Measurements from ENCODE around the gene CSRP3.

The CSRP3 gene

DNA sequence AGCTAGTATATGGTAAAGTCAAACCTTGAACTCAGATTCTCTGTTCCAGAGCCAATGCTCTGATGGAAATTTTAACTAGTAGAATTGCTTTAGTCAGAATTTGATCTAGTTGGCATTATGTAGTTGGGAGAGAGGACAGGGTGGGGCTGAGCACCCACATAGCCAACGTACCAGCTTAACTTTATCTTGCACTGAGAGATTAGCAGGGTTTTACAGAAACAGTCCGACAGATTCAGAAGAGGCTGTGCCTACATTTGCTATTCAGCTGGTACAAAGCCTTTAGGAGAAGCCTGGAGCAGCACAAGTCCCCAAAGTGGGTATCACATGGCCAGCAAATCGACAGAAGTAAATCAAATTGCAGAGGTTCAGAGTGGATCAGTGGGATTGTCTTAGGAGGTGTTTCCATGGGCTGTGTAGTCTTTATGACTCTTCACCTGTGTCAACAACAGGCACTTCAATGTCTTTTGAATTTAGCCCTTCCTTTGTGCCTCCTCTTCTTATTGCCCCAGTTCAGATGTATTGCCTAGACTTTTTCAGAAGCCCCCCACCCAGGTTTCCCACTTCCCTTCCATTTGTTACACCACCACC, 7.3 kb upstream of the CSRP3 start:
- Histone ChIP-seq H3K27me3 (no peaks in the 10 kb centered on the region), H3K9ac (no peak overlapping the region), H3K27ac (no peak overlapping the region), H4K20me1 (no peaks in the 10 kb centered on the region), H3K9me3 (no peaks in the 10 kb centered on the region), H3K4me1 (peaks cover 11% of the 10 kb centered on the region), H3K4me3 (no peak overlapping the region), H3K4me2 (no peak overlapping the region), H3K36me3 (no peaks in the 10 kb centered on the region)
- TF ChIP-seq Cebpa-rat (IDR thresholded peaks at IDR 0.05) = no peak

DNA sequence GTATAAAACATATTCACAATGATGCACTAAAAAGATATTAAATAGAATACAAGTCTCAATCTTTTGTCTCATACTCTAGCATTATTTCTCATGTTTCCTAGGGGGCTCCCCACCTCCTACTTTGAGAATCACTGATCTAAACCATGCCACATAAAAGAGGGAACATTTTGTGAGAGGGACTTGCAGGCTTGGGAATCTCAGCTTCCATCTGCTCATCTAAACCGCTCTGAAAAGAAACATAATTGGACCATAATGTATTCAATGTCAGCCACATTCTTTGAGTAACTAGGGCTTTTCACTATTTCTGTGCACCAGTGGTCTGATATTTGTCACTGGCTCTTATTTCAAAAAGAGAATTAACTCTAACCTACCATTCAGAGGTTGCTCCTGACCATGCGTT, 6.4 kb upstream of the CSRP3 start:
- Histone ChIP-seq H3K4me2 (no peak overlapping the region), H3K9ac (no peak overlapping the region), H3K36me3 (no peaks in the 10 kb centered on the region), H3K9me3 (no peaks in the 10 kb centered on the region), H3K27me3 (no peaks in the 10 kb centered on the region), H3K27ac (no peak overlapping the region), H3K4me1 (peaks cover 11% of the 10 kb centered on the region), H3K4me3 (no peak overlapping the region), H4K20me1 (no peaks in the 10 kb centered on the region)
- no peak for TF ChIP-seq Cebpa-rat (IDR thresholded peaks at IDR 0.05)

DNA sequence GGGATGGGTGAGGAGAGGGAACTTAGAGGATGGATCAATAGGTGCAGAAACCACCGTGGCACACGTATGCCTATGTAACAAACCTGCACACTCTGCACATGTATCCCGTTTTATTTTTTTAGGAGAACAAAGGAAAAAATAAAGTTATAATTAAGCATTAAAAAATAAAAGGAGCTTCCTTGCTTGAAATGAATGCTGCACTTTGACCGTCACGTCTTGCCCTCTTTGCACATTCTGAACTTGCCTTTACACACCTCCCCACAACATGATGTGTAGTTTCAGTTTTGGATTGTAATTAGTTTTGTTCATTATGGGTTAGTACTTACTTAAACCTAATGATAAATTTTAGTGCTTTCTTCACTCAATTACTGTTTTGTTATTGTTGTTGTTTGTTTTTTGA, 3.1 kb upstream of the CSRP3 start:
- no peaks in the 10 kb centered on the region for H3K36me3 ChIP-seq
- no peaks in the 10 kb centered on the region for H3K27me3 ChIP-seq
- no peak overlapping the region for H3K9ac ChIP-seq
- no peak for TF ChIP-seq Cebpa-rat (IDR thresholded peaks at IDR 0.05)
- no peaks in the 10 kb centered on the region for H4K20me1 ChIP-seq
- peaks cover 16% of the 10 kb centered on the region for H3K4me1 ChIP-seq
- no peak overlapping the region for H3K27ac ChIP-seq
- no peaks in the 10 kb centered on the region for H3K9me3 ChIP-seq
- H3K4me3 ChIP-seq = no peak overlapping the region
- no peak overlapping the region for H3K4me2 ChIP-seq

DNA sequence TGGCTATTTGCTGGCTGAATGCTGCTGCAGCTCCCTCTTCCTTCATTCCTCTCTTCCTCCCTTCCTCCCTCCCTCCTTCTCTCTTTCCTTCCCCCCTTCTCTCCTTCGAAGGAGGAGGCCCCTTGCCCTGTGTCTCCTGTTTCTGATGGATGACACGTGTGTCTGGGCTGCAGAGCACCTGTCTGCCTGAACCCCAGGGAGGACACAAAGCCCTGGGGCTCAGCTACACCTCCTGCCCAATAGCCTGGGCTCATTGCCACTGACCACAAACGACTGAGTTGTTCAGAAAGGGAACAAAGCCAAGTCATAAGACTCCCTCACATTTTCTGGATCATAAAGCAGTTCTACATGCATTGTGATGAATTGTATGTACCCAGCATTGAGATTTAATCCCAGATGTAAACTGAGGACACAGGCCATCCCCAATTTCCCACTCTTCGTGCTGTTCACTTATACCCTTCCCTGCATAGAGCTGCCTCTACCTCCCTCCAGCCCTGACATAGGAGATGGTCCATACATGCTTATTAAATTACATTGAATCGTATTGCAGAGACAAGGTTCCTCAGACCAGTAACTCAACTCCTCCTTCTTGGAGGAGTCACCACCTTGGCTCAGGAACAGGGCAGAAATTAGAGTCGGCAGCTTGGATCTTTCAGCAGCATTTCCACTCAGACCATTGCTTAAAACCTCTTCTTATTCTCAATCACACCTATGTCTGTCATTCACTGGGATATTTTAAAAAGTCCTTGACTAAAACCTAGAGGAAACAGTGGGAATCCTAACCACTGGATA, 1.2 kb downstream of the CSRP3 start:
- no peak overlapping the region for H3K9ac ChIP-seq
- H3K4me1 ChIP-seq = peaks cover 7% of the 10 kb centered on the region
- no peak overlapping the region for H3K27ac ChIP-seq
- H4K20me1 ChIP-seq = no peaks in the 10 kb centered on the region
- H3K27me3 ChIP-seq = no peaks in the 10 kb centered on the region
- H3K4me2 ChIP-seq = no peak overlapping the region
- H3K4me3 ChIP-seq = no peak overlapping the region
- no peak for TF ChIP-seq Cebpa-rat (IDR thresholded peaks at IDR 0.05)
- H3K9me3 ChIP-seq = no peaks in the 10 kb centered on the region
- no peaks in the 10 kb centered on the region for H3K36me3 ChIP-seq

DNA sequence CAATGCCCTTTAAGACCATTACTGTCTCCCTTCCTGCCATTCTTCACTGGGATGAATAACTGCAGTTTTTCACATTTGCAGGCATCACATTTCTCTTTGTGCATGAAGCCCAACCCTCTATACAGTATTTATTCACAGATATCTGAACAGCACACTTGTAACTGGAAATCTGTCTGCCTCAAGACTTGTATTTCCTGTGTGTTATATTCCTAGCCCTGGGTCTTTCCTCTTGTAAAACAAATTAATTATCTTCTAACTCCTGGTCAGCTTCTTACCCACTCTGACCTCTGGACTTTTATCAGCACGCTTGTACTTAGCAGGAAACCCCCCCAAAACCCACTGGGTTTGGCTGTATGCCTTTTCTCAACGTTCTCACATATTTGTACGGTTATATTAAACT, 2.0 kb downstream of the CSRP3 start:
- no peak overlapping the region for H3K27ac ChIP-seq
- no peak overlapping the region for H3K4me3 ChIP-seq
- H3K4me2 ChIP-seq = no peak overlapping the region
- H3K27me3 ChIP-seq = no peaks in the 10 kb centered on the region
- H3K9me3 ChIP-seq = no peaks in the 10 kb centered on the region
- no peak for TF ChIP-seq Cebpa-rat (IDR thresholded peaks at IDR 0.05)
- H3K4me1 ChIP-seq = peaks cover 5% of the 10 kb centered on the region; the same call in 1 of the 2 replicates
- H3K9ac ChIP-seq = no peak overlapping the region
- H3K36me3 ChIP-seq = no peaks in the 10 kb centered on the region
- H4K20me1 ChIP-seq = no peaks in the 10 kb centered on the region

DNA sequence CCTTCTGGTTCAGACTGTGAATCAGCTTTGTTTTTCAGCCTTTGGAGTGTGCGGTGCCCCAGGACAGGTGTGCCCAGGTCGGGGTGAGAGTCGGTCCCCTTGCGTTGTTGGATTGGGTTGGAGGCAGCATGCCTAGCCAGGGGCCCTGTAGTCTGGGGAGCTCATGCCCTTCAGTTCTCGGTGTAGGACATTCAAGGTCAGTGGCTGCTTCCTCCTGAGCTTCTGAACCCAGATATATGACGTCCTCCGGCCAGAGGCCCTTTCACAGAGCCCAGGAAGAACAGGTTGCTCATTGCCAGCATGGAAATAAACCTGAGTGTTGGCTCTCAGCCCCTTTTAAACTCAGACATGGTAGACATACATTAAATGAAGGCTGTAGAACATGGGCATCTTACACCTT, 2.7 kb downstream of the CSRP3 start:
- Histone ChIP-seq H3K4me1 (peaks cover 5% of the 10 kb centered on the region; the same call in 1 of the 2 replicates), H3K9me3 (no peaks in the 10 kb centered on the region), H3K27ac (no peak overlapping the region), H3K4me2 (no peak overlapping the region), H3K27me3 (no peaks in the 10 kb centered on the region), H3K36me3 (no peaks in the 10 kb centered on the region), H4K20me1 (no peaks in the 10 kb centered on the region), H3K9ac (no peak overlapping the region), H3K4me3 (no peak overlapping the region)
- no peak for TF ChIP-seq Cebpa-rat (IDR thresholded peaks at IDR 0.05)

DNA sequence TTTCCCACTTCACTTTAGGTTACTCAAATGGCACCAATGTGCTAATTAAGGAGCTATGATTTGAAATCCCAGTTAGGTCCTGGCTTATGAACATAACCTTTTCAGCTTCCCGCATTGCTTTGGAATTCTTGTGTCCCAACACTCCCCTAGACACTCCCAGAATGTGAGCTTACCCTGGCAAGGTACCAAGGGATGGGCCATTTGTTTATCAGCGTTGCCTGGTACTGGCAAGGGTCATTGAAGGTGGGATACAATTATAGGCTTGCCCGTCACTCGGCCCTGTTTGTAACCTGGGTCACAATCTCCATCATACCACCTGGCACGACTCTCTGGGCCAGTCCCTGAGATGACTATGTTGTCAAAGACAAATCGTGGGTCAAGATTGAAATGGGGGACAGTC, 5.4 kb downstream of the CSRP3 start:
- no peaks in the 10 kb centered on the region for H3K36me3 ChIP-seq
- no peaks in the 10 kb centered on the region for H3K9me3 ChIP-seq
- no peak overlapping the region for H3K4me3 ChIP-seq
- H3K4me1 ChIP-seq = peaks cover 5% of the 10 kb centered on the region; the same call in 1 of the 2 replicates
- no peak overlapping the region for H3K27ac ChIP-seq
- no peaks in the 10 kb centered on the region for H3K27me3 ChIP-seq
- no peak for TF ChIP-seq Cebpa-rat (IDR thresholded peaks at IDR 0.05)
- no peak overlapping the region for H3K4me2 ChIP-seq
- no peak overlapping the region for H3K9ac ChIP-seq
- no peaks in the 10 kb centered on the region for H4K20me1 ChIP-seq

DNA sequence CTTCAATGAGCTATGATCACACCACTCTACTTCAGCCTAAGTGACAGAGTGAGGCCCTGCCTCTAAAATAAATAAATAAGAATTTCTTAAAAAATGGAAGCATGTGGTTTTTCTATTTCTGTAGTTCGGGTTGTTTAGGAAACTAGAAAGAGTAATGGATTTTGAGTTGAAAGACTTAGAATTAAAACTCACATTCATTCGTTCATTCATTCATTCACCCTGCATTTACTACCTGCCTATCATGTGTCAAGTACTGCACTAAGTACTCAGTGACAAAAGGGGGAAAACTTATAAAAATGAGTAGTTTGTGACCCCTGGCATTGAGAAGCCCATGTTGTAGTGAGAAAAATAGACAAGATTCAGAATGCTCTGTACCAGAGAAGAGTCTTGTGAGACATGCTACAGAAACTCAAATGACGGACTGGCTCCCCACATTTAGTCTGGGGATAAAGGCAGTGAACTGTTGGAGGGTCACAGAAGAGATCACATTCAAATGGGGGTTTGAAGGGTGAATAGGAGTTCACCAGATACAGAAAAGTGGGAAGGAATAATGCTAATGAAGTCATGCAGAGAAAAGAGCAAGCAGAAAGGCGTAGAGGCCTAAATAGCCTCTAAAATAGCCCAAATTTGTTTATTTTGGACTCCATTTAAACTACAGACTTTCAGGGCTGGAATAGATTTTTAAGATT, 7.0 kb downstream of the CSRP3 start:
- H3K4me1 ChIP-seq = no peaks in the 10 kb centered on the region
- no peak for TF ChIP-seq Cebpa-rat (IDR thresholded peaks at IDR 0.05)

DNA sequence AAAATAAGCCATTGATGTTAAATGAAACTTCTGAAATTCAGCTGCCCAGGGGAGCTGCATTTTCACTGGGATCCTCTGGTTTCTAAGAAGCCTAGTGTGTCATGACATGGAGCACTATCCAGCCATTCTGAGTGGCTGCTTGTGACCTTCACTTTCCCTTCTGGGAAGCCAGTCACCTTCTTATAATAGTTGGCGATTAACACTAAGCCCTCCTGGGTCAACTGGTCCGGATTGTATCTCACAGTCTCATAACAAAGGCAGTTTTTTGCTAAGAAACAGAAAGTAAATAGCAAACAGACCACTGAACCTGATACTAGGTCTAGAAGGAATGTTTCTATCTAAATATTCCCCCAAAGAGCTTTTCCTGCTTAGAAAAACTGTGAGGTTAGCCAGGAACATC, 7.9 kb downstream of the CSRP3 start:
- TF ChIP-seq Cebpa-rat (IDR thresholded peaks at IDR 0.05) = no peak
- Histone ChIP-seq H3K27me3 (no peaks in the 10 kb centered on the region), H3K4me2 (no peak overlapping the region)

More for the DNA sequence above, 7.0 kb downstream of the CSRP3 start:
- Histone ChIP-seq H3K4me3 (no peak overlapping the region), H3K4me2 (no peak overlapping the region), H3K27ac (no peak overlapping the region), H3K9ac (no peak overlapping the region), H3K9me3 (no peaks in the 10 kb centered on the region), H4K20me1 (no peaks in the 10 kb centered on the region), H3K36me3 (no peaks in the 10 kb centered on the region), H3K27me3 (no peaks in the 10 kb centered on the region)

DNA sequence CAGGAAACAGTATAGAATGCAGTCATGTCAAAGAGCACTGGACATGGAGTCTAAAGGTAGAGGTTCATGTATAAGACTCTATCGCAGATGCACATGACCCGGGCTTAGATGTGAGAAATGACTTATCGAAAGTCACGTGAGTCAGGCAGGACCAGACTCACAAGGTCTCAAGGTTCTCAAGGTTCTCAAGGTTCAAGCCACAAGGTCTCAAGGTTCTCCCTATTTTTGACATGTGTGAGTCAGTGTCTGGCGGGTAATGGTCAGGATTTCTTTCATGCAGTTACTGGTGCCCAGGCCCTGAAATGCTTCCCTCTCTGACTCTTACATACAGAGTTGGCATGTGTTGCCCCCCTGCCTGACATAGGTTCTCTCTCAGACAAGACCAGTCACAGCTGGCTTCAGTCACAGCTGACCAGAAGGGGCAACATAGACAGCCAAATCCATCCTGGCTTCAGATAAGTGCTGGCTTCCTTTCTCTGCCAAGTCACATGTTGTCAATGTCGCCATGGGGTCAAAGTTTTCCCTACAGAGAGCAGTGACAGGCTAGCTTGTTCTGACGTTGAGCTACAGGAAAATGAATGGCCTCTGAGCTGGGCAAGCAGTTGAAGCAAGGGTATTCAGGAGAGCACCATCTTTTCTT, 10.1 kb downstream of the CSRP3 start:
- no peaks in the 10 kb centered on the region for H3K9me3 ChIP-seq
- H3K4me3 ChIP-seq = no peak overlapping the region
- no peaks in the 10 kb centered on the region for H3K27me3 ChIP-seq
- no peak overlapping the region for H3K4me2 ChIP-seq
- no peak overlapping the region for H3K27ac ChIP-seq
- no peaks in the 10 kb centered on the region for H3K36me3 ChIP-seq
- no peaks in the 10 kb centered on the region for H4K20me1 ChIP-seq
- TF ChIP-seq Cebpa-rat (IDR thresholded peaks at IDR 0.05) = no peak
- H3K4me1 ChIP-seq = no peaks in the 10 kb centered on the region
- H3K9ac ChIP-seq = no peak overlapping the region

More for the DNA sequence above, 7.9 kb downstream of the CSRP3 start:
- no peak overlapping the region for H3K27ac ChIP-seq
- H3K9me3 ChIP-seq = no peaks in the 10 kb centered on the region
- no peak overlapping the region for H3K4me3 ChIP-seq
- no peaks in the 10 kb centered on the region for H4K20me1 ChIP-seq
- H3K36me3 ChIP-seq = no peaks in the 10 kb centered on the region
- no peak overlapping the region for H3K9ac ChIP-seq
- H3K4me1 ChIP-seq = no peaks in the 10 kb centered on the region
